IPS-18c (cell line): Measurements from ENCODE around the gene ZNF362.
A peak's percentile ranks its signal among the peaks of the same experiment; 100 is the strongest.
"Not testable (repeated sequence)": the region's sequence is repeated elsewhere in the genome, so short reads cannot be mapped to it uniquely, and the experiment has no call there.

Experiments
- H3K4me3 ChIP-seq: 2 replicates; pipeline ENCODE4 v1.7.0; 2013; ENCODE audit warnings: low read depth, mild to moderate bottlenecking, low read length, moderate library complexity; ENCODE audit not compliant: insufficient read depth
- H3K9me3 ChIP-seq: one replicate; pipeline ENCODE4 v1.6.1; 2013; ENCODE audit warnings: mild to moderate bottlenecking, low read length, moderate library complexity; ENCODE audit not compliant: control insufficient read depth, insufficient read depth

ZNF362 gene

DNA sequence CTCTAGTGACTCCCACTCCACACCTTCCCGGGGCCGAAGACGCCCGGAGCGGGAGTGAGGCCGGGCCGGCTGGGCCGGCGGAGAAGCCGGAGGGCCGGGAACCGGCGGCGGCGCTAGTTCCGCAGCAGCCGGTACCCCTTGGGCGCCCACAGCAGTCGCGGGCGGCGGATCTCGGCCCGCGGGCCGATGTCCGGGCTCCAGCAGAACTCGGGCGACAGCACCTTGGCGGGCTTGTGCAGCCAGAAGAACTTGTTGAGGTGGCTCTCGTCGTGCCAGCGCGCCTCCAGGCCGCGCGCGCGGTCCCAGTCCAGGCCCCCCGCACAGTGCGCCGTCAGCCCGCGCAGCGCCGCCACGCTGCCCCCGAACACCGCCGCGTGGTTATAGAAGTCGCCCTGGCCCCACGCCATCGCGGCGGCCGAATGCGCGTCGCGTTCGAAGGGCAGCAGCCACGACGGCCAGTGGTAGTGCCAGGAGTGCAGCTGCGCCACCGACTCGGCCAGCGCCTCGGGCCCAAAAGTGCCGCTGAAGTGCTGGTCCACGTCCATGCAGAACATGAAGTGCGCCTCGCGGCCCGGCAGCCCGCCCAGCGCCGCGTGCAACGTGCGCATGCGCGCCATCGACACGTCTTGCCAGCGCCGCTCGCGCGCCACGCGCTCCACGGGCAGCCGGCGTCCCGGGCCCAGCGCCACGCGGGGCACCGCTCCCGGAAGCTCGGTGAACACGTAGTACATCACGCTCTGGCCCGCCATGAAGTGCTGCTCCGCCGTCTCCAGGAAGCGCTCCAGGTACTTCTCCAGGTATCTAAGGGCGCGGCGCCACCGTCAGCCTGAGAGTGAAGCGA lies 50.6 kb downstream of the ZNF362 start:
- H3K4me3 ChIP-seq = peak overlapping the region; percentile 24; the same call in 1 of the 2 replicates

DNA sequence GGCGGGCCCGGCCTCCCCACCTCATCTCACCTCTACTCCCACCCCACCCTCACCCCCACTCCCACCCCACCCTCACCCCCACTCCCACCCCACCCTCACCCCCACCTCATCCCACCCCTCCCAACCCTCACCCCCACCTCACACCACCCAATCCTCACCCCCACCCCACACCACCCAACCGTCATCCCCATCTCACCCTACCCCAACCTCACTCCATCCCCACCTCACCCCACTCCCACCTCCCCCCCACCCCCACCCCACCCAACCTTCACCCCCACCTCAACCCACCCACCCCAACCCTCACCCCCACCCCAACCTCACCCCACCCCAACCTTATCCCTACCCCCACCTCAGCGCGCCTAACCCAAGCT lies 51.2 kb downstream of the ZNF362 start:
- peaks cover 2% of the 10 kb centered on the region for H3K9me3 ChIP-seq
- no peak overlapping the region for H3K4me3 ChIP-seq

More for the DNA sequence above, 50.6 kb downstream of the ZNF362 start:
- H3K9me3 ChIP-seq = peaks cover 2% of the 10 kb centered on the region

DNA sequence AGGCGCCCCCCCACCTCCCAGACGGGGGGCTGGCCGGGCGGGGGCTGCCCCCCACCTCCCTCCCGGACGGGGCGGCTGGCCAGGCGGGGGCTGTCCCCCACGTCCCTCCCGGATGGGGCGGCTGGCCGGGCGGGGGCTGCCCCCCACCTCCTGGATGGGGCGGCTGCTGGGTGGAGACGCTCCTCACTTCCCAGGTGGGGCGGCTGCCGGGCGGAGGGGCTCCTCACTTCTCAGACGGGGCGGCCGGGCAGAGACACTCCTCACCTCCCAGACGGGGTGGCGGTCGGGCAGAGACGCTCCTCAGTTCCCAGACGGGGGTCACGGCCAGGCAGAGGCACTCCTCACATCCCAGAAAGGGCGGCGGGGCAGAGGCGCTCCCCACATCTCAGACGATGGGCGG lies 53.1 kb downstream of the ZNF362 start:
- not testable (repeated sequence) for H3K9me3 ChIP-seq, H3K4me3 ChIP-seq

DNA sequence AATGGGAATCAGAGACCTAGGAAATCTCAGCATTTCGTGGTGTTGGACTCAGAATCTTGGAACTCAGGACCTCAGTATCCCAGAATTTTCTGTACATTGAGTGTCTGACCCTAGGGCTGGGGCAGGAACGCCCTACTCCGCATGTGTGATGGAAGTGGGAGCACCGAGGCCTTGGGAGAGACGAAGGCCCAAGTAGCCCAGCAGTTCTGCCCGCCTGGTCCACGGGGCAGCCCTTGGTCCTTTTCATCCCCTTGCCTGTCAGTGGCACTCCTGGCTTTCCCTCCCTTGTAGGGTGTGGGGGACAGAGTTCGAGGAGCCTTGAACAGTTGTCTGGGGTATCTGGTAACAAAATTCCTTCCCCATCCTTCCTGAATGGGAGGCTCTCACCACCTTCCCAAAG lies 54.4 kb downstream of the ZNF362 start:
- no peak overlapping the region for H3K4me3 ChIP-seq
- H3K9me3 ChIP-seq = peaks cover 2% of the 10 kb centered on the region

DNA sequence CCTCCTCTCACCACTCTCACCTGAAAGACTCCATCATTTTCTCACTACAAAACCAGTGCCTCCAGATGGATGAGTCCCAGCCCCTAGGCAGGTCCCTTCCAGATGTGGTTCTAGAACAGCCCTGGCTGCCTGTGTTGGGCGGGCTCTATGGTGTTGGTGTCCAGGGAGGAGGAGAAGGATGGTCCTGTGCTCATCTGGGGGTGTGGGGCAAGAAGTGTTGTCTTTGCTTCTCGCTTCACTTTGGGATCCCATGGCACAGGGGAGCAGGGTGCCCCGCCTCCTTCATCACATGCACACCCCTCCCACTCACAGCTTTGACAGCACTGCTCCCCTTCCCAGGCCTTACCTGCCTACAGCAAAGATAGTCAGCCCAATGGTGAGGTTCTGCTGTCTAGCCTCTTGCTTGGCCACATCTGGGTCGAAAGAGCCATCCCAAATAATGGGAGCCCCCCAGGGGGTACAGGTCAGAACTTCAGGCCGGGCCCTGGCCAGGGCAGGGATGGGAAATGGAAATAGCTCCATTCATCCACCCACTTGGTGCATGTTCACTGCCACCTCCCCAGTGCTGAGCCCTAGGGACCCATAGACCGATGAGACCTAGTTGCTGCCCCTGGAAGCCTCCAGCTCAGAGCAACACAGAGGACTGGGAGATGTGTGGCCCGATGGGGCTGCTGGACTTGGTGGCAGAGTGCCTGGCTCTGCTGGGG lies 55.6 kb downstream of the ZNF362 start:
- H3K4me3 ChIP-seq = no peak overlapping the region
- H3K9me3 ChIP-seq = peaks cover 2% of the 10 kb centered on the region

DNA sequence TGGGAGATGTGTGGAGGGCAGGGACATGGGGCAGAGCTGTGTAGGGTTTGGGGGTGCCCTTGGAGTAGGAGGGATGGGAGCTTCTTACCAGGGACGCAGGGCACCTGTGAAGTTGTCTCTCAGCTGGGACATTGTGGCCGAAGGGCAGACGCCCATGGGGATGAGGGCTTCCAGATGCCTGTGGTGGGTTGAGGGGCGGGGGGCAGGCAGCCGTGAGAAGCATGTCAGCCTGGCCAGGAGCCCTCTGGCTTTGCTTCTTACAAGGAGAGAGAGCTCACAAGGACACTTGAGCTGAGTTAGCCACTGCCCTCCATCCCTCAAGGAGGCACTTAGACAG lies 56.1 kb downstream of the ZNF362 start:
- no peak overlapping the region for H3K4me3 ChIP-seq
- H3K9me3 ChIP-seq = peaks cover 2% of the 10 kb centered on the region

DNA sequence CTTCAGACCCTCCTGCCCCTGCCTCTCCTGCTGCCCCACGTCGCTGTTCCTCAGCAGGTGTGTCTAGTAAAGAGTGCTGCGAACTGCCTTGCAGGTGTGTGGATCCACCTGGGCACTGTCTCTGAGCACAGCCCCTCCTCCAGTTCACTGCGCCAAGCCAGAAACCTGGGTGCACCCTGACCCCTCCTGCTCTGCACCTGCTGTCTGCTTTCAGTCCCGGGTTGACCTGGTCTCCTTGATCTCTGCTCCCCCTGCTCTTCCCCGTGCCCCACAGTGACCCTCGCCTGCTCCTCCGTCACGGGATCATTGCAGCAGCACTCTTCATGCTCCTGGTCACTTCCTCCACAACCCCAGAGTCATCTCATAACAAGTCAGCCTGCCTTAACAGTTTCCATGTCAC lies 58.1 kb downstream of the ZNF362 start:
- H3K4me3 ChIP-seq = no peak overlapping the region
- H3K9me3 ChIP-seq = peaks cover 2% of the 10 kb centered on the region

DNA sequence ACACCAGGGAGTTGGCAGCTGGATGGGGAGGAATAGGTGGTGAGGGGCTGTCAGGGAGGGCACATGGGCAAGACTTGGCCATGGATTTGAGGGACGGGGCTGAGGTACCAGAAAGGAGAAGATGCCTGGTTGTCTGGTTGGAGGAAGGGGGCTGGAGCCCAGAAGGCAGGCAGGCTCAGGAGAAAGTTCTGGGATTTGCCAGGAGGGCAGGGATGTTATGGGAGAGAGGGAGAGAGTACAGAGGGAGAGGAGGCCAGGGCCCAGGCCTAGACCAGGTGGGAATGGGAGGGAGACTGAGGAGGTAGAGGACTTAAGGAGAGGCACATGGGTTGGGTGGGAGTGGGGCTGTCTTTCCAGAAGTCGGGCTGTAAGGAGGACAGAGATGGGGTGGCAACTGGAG lies 60.3 kb downstream of the ZNF362 start:
- Histone ChIP-seq H3K9me3 (no peaks in the 10 kb centered on the region), H3K4me3 (no peak overlapping the region)

DNA sequence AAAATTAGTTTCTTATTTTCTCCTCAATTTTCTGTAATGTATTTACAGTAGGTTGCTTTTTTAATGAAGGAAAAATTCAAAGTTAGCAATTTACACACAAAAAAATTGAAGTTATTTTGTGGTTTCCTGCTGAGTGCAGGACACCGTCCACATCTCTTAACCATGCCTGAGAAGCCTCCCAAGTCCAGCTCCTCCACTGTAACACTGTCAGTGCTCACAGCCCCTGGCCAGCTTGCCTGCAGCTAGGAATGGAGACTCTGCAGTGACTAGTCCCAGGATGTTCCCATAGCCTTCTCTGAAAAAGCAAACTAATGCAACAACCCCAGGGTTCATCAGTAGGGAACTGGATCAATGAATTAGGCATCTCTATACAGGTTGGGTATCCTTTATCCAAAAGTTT lies 61.1 kb downstream of the ZNF362 start:
- Histone ChIP-seq H3K9me3 (no peaks in the 10 kb centered on the region), H3K4me3 (no peak overlapping the region)

DNA sequence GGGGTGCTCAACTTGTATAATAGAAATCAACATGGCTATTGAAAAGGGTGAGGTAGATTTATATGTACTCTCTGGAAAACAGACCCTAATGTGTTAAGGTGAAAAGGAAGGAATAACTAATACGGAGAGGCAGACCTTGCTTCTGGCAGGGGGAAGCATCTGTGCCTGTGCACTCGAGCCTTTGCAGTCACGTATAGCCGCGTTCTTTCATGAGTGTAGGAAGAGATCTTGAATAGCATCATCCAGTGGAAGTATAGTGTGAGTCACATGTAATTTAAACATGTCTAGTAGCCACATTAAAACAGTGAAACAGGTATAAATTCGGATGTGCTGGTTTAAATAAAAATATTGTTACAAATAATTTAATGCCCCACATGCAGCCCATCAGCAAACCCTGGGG lies 61.7 kb downstream of the ZNF362 start:
- Histone ChIP-seq H3K4me3 (no peak overlapping the region), H3K9me3 (no peaks in the 10 kb centered on the region)

DNA sequence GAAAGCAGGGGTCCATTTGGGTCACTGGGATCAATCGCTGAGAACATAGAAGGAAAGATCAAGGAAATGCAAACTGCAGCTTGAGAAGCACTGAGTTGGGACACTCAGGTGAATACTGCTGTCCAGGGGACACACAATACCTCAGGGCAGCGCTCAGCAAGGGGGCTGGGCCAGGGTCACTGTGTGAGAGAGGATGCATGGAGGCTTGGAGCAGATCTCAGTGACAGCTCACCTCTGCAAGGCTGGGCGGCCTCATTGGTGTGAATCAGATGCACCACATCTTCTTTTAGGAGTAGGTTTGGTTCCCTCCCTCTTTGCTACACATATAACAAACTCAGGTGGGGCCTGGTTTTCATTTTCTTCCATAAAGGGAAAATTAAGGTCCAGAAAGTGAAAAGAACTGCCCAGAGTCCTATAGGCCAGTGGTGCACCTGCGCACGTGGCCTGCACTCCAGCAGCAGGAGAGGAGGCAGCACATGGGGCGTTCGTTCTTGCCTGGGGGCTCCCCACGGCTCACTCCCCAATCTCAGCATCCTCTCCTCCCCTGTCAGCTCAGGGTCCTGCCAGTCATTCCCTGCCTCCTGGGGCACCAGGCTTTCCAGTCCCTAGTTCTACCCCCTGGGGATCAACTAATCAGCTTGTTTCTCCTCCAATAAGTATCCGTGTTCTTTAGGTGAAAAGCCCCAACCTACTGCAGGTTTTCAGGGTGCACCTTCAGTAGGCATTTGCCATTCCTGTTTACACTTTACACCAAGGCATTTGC lies 63.1 kb downstream of the ZNF362 start:
- Histone ChIP-seq H3K4me3 (no peak overlapping the region), H3K9me3 (peaks cover 3% of the 10 kb centered on the region)

DNA sequence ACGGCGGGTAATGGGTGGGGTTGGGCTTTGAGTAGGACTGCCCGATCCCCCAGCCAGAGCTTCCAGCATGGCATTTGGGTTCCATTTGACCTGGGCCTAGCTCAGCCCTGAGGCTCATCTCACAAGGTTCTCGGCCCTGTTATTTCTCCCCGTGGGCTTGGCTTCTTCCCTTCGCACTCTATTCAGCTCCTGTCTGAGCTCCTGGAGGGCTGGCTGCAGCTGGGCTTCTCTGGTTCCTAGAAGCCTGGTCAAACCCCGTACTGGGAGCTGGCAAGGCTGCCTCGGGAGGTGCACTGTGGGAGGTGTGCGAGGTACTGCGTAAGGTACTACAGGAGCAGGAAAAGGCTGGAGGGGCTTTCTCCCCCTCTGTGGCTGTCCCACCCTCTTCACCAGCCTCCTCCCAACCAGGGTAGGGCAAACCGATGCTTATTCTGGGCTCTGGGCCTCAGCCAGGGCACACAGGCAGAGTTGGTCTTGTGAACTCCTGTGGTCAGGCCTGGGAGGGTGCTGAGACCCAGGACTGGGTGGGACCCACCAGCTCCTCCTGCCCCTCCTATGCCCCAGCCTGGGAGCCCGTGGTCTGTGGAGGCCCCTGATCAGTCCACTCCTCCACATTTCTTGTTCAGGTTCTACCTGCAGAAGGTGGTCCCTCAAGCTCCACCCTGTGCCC lies 63.8 kb downstream of the ZNF362 start:
- H3K4me3 ChIP-seq = no peak overlapping the region
- H3K9me3 ChIP-seq = peaks cover 3% of the 10 kb centered on the region

DNA sequence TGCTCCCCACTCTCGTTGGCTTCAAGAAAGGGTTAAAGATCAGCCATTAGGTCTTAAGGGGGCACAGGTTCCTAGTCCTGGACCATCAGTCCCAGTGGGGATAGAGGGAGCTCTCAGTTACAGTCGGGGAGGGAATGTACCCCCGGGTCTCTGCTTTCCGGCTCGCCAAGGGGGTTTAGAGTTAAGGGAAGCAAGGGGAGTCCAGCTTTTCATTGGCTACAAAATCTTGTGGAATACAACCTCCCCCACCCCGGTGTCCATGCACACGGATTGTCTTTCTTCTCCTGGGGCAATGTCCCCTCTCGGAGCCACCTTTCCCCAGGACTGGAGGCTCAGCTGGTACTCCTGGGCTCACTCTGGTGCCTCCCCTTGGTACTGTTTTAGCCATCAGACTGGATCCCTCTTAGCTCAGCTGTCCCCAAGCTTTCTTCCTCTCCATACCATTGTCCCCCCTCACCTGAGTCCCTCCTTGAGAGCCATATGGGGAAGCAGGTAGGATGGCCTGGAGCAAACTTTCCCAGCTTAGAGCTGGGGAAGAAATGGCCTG lies 64.4 kb downstream of the ZNF362 start, which contains the start of gene A3GALT2:
TSS of gene A3GALT2 (minus strand) at position 480 of the 547 bp plus-strand sequence. CDS start at position 480, 0 bp downstream.
- Histone ChIP-seq H3K4me3 (no peak within 1 kb of the TSS), H3K9me3 (peaks cover 3% of the 10 kb centered on the region)

DNA sequence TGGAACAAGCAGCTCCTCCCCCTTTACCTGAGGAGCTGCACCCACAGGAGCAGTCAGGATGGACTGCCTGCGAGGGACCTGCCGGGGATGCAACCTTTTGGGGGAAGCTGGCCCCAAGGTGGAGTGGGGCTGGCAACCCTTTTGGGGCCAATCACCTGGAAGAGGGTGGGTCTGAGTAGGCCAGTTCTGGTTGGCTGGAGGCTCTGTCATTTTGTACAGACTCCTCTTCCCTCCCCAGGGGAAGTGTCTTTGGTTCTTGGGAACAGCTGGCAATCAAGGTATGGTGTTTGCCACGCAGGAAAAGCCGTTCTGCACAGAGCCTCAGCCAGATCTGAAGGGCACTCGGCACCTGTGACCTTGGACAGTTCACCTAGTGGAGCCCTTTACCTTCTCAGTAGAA lies 64.9 kb downstream of the ZNF362 start:
- Histone ChIP-seq H3K4me3 (no peak overlapping the region), H3K9me3 (peaks cover 3% of the 10 kb centered on the region)

DNA sequence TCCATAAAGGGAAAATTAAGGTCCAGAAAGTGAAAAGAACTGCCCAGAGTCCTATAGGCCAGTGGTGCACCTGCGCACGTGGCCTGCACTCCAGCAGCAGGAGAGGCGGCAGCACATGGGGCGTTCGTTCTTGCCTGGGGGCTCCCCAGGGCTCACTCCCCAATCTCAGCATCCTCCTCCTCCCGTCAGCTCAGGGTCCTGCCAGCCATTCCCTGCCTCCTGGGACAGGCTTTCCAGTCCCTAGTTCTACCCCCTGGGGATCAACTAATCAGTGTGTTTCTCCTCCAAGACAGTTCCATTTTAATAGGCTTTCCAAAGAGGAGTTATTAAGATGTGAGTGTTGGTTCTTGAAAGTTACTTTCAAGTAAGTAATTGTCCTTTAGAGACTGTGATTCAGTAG lies 65.8 kb downstream of the ZNF362 start:
- Histone ChIP-seq H3K4me3 (no peak overlapping the region), H3K9me3 (peaks cover 3% of the 10 kb centered on the region)

DNA sequence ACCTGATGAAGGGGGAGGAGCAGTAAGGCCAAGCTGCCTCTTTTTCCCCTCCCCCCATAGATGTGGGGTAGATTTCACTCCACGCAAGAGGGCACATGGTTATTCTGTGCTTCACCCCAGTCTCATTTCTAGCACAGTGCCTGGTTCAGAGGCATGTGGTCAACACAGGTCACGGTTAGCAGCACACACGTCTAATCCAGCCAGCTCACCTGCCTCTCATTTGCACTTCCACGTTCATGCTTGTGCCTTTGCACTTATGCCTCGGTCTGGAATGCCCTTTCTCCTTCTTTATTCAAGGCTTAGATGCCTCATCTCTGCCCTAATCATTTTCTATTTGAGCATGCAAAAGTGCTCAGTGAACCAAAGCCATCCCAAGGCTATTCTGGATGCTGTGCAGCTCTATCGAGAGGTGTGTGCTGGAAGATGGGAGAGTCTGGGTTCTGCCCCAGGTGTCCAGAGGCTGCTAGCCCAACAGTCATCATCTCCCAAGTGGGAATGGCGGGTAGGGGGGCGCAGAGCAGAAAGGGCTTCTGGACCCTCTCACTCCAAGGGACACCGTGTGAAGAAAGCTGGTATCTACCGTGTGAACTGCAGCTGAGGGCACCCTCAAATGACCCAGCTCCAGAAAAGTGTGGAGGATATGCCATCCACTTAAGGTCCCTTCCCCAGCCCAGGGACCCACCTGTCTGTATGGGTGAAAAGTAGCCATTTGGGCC lies 66.7 kb downstream of the ZNF362 start:
- no peak overlapping the region for H3K4me3 ChIP-seq
- peaks cover 5% of the 10 kb centered on the region for H3K9me3 ChIP-seq
